Mesodermal cell (in vitro differentiated cells): Measurements from ENCODE around the gene FLT4.

Experiments used
- H3K27ac ChIP-seq: 2 replicates; pipeline ENCODE4 v1.7.0; 2013; ENCODE audit warnings: mild to moderate bottlenecking, low read depth, low read length, moderate library complexity; ENCODE audit not compliant: severe bottlenecking
- H3K36me3 ChIP-seq: 2 replicates; pipeline ENCODE4 v1.7.1; 2013; ENCODE audit warnings: mild to moderate bottlenecking, low read length, moderate library complexity; ENCODE audit not compliant: control insufficient read depth, insufficient read depth
- H3K4me1 ChIP-seq: one replicate; pipeline ENCODE4 v1.7.1; 2013; ENCODE audit warnings: mild to moderate bottlenecking, low read length; ENCODE audit not compliant: insufficient read depth, control insufficient read depth, poor library complexity, severe bottlenecking
- H3K4me3 ChIP-seq: 2 replicates; pipeline ENCODE4 v1.7.0; 2013; ENCODE audit warnings: low read length, control low read depth, mild to moderate bottlenecking; ENCODE audit not compliant: insufficient read depth, poor library complexity, severe bottlenecking; ENCODE audit errors: extremely low read depth
- H3K9me3 ChIP-seq: 2 replicates; pipeline ENCODE4 v1.7.1; 2013; ENCODE audit warnings: mild to moderate bottlenecking, low read length, moderate library complexity; ENCODE audit not compliant: control insufficient read depth
- WGBS, 2 experiments: methylation state at CpG; one replicate each; pipeline ENCODE4 v1.1.5; 2013; ENCODE audit warnings: missing lambda C conversion rate in 2 of 2; ENCODE audit not compliant: insufficient coverage in 2 of 2; 5-methylcytosine and 5-hydroxymethylcytosine counted together

FLT4 gene

GRCh38 chr5:180612683-180613082 lies 36.7 kb downstream of the FLT4 start:
- Histone ChIP-seq H3K9me3 (no peaks in the 10 kb centered on the region), H3K27ac (no peak overlapping the region), H3K36me3 (peaks cover 6% of the 10 kb centered on the region), H3K4me3 (no peak overlapping the region), H3K4me1 (peaks cover 3% of the 10 kb centered on the region)
- 92 to 96% methylated on average over 10 of the region's 15 CpGs for WGBS, 2 experiments

- no peak overlapping the region for H3K4me3 ChIP-seq
- 95% methylated on average over 18 to 21 of the region's 30 CpGs for WGBS, 2 experiments
- peaks cover 3% of the 10 kb centered on the region for H3K4me1 ChIP-seq
- H3K9me3 ChIP-seq: no peaks in the 10 kb centered on the region
- peaks cover 2% of the 10 kb centered on the region for H3K36me3 ChIP-seq
- no peak overlapping the region for H3K27ac ChIP-seq
Measured at GRCh38 chr5:180611140-180611850, 38.1 kb downstream of the FLT4 start.

GRCh38 chr5:180609817-180610550 lies 39.4 kb downstream of the FLT4 start:
- Histone ChIP-seq H3K27ac (no peak overlapping the region), H3K9me3 (no peaks in the 10 kb centered on the region), H3K36me3 (no peaks in the 10 kb centered on the region), H3K4me3 (no peak overlapping the region), H3K4me1 (peaks cover 3% of the 10 kb centered on the region)
- WGBS, 2 experiments: 87 to 88% methylated on average over 15 to 17 of the region's 23 CpGs

GRCh38 chr5:180609386-180609785 lies 40.0 kb downstream of the FLT4 start:
- Histone ChIP-seq H3K4me1 (peaks cover 3% of the 10 kb centered on the region), H3K4me3 (no peak overlapping the region)
- WGBS, 2 experiments: 93 to 96% methylated on average over 13 to 14 of the region's 15 CpGs

GRCh38 chr5:180608572-180609310 lies 40.7 kb downstream of the FLT4 start:
- Histone ChIP-seq H3K4me1 (peaks cover 3% of the 10 kb centered on the region), H3K27ac (no peak overlapping the region), H3K36me3 (no peaks in the 10 kb centered on the region), H3K4me3 (no peak overlapping the region), H3K9me3 (no peaks in the 10 kb centered on the region)
- 90 to 93% methylated on average over 23 to 24 of the region's 26 CpGs for WGBS, 2 experiments

More at GRCh38 chr5:180609386-180609785, 40.0 kb downstream of the FLT4 start:
- H3K36me3 ChIP-seq: no peaks in the 10 kb centered on the region
- no peaks in the 10 kb centered on the region for H3K9me3 ChIP-seq
- no peak overlapping the region for H3K27ac ChIP-seq

GRCh38 chr5:180607861-180608571 lies 41.4 kb downstream of the FLT4 start:
- WGBS, 2 experiments: 65 to 80% methylated on average over 10 to 13 of the region's 18 CpGs
- Histone ChIP-seq H3K27ac (no peak overlapping the region), H3K36me3 (no peaks in the 10 kb centered on the region), H3K9me3 (no peaks in the 10 kb centered on the region), H3K4me3 (no peak overlapping the region), H3K4me1 (peaks cover 3% of the 10 kb centered on the region)

GRCh38 chr5:180606215-180606785 lies 43.1 kb downstream of the FLT4 start:
- Histone ChIP-seq H3K36me3 (no peaks in the 10 kb centered on the region), H3K4me1 (peaks cover 3% of the 10 kb centered on the region), H3K9me3 (no peaks in the 10 kb centered on the region), H3K27ac (no peak overlapping the region), H3K4me3 (no peak overlapping the region)
- 89 to 95% methylated on average over 19 to 21 of the region's 21 CpGs for WGBS, 2 experiments

GRCh38 chr5:180605554-180606214 lies 43.7 kb downstream of the FLT4 start:
- peaks cover 3% of the 10 kb centered on the region for H3K4me1 ChIP-seq
- H3K9me3 ChIP-seq: no peaks in the 10 kb centered on the region
- WGBS, 2 experiments: 55 to 70% methylated on average over 7 to 10 of the region's 11 CpGs
- no peak overlapping the region for H3K27ac ChIP-seq
- no peaks in the 10 kb centered on the region for H3K36me3 ChIP-seq
- H3K4me3 ChIP-seq: no peak overlapping the region

- Histone ChIP-seq H3K4me1 (peaks cover 3% of the 10 kb centered on the region), H3K9me3 (no peaks in the 10 kb centered on the region), H3K36me3 (no peaks in the 10 kb centered on the region), H3K4me3 (no peak overlapping the region), H3K27ac (no peak overlapping the region)
- 82 to 94% methylated on average over 11 to 12 of the region's 13 CpGs for WGBS, 2 experiments
Measured at GRCh38 chr5:180604271-180604670, 45.1 kb downstream of the FLT4 start.
